H9 (cell line): ENCODE measurements around the gene PTCD1. TPM values are rescaled to one million over a fixed set of nuclear protein-coding genes. Genes with fewer than 3 reads are reported as not detected.

Experiments used
- DNase-seq: peaks from one replicate; pipeline ENCODE4 v3.0.0-alpha.2; 2017
- H2AFZ ChIP-seq: one replicate; pipeline ENCODE4 v1.6.1; 2013; ENCODE audit warnings: mild to moderate bottlenecking, low read length, control low read depth, moderate library complexity
- H2AK5ac ChIP-seq: 2 replicates; pipeline ENCODE4 v1.6.1; 2013; ENCODE audit warnings: low read length, control low read depth, mixed read lengths; ENCODE audit not compliant: insufficient read length
- H2BK120ac ChIP-seq: one replicate; pipeline ENCODE4 v1.6.1; 2013; ENCODE audit warnings: low read depth, mild to moderate bottlenecking, low read length, control low read depth, inconsistent platforms; ENCODE audit not compliant: poor library complexity, severe bottlenecking
- H2BK12ac ChIP-seq: 2 replicates; pipeline ENCODE4 v1.6.1; 2013; ENCODE audit warnings: low read length, control low read depth, mixed read lengths, low read depth; ENCODE audit not compliant: insufficient read length
- H2BK15ac ChIP-seq: 2 replicates; pipeline ENCODE4 v1.6.1; 2013; ENCODE audit warnings: low read depth, low read length, control low read depth
- H2BK20ac ChIP-seq: one replicate; pipeline ENCODE4 v1.6.1; 2013; ENCODE audit warnings: low read depth, mild to moderate bottlenecking, low read length, control low read depth, inconsistent platforms; ENCODE audit not compliant: poor library complexity, severe bottlenecking
- H2BK5ac ChIP-seq: 2 replicates; pipeline ENCODE4 v1.6.1; 2013; ENCODE audit warnings: low read length, control low read depth, mixed read lengths; ENCODE audit not compliant: insufficient read length
- H3K14ac ChIP-seq: 2 replicates; pipeline ENCODE4 v1.6.1; 2013; ENCODE audit warnings: low read length, control low read depth; ENCODE audit not compliant: insufficient read depth
- H3K18ac ChIP-seq: 2 replicates; pipeline ENCODE4 v1.6.1; 2013; ENCODE audit warnings: low read depth, mild to moderate bottlenecking, mixed read lengths, low read length, control low read depth; ENCODE audit not compliant: insufficient read length
- H3K23ac ChIP-seq: 2 replicates; pipeline ENCODE4 v1.6.1; 2013; ENCODE audit warnings: low read length, control low read depth, mixed read lengths, low read depth; ENCODE audit not compliant: insufficient read length
- H3K23me2 ChIP-seq: 2 replicates; pipeline ENCODE4 v1.6.1; 2013; ENCODE audit warnings: low read depth, mild to moderate bottlenecking, mixed read lengths, low read length, control low read depth; ENCODE audit not compliant: insufficient read length, poor library complexity, severe bottlenecking
- H3K27ac ChIP-seq: 2 replicates; pipeline ENCODE4 v1.5.1; 2013; ENCODE audit warnings: low read length, control low read depth, mixed read lengths, low read depth; ENCODE audit not compliant: insufficient read length
- H3K27me3 ChIP-seq: 2 replicates; pipeline ENCODE4 v1.6.1; 2013; ENCODE audit warnings: low read length, control low read depth, inconsistent platforms; ENCODE audit not compliant: insufficient read depth
- H3K4ac ChIP-seq: 2 replicates; pipeline ENCODE4 v1.6.1; 2013; ENCODE audit warnings: low read depth, mild to moderate bottlenecking, control low read depth, inconsistent platforms, low read length, moderate library complexity
- H3K4me1 ChIP-seq: 2 replicates; pipeline ENCODE4 v1.6.1; 2013; ENCODE audit warnings: low read length, control low read depth, inconsistent platforms; ENCODE audit not compliant: insufficient read depth
- H3K4me2 ChIP-seq: 2 replicates; pipeline ENCODE4 v1.6.1; 2013; ENCODE audit warnings: low read length, control low read depth, mixed read lengths; ENCODE audit not compliant: insufficient read length, insufficient read depth
- H3K56ac ChIP-seq: 2 replicates; pipeline ENCODE4 v1.6.1; 2013; ENCODE audit warnings: low read depth, mild to moderate bottlenecking, mixed read lengths, low read length, control low read depth; ENCODE audit not compliant: insufficient read length
- H3K79me1 ChIP-seq: 2 replicates; pipeline ENCODE4 v1.6.1; 2013; ENCODE audit warnings: low read depth, mild to moderate bottlenecking, moderate library complexity, low read length, control low read depth, inconsistent platforms; ENCODE audit not compliant: insufficient read depth, poor library complexity, severe bottlenecking
- H3K79me2 ChIP-seq: 2 replicates; pipeline ENCODE4 v1.6.1; 2013; ENCODE audit warnings: low read length, control low read depth, inconsistent platforms; ENCODE audit not compliant: insufficient read depth
- H3K9ac ChIP-seq: 2 replicates; pipeline ENCODE4 v1.6.1; 2013; ENCODE audit warnings: low read length, control low read depth, mixed read lengths; ENCODE audit not compliant: insufficient read length; ENCODE audit errors: extremely low read depth
- H3K9me3 ChIP-seq: one replicate; pipeline ENCODE4 v1.6.1; 2013; ENCODE audit warnings: low read depth, low read length, inconsistent platforms; ENCODE audit not compliant: control insufficient read depth
- H3T11ph ChIP-seq: one replicate; pipeline ENCODE4 v1.6.1; 2013; ENCODE audit warnings: mild to moderate bottlenecking, low read length, control low read depth, inconsistent platforms
- H4K20me1 ChIP-seq: one replicate; pipeline ENCODE4 v1.6.1; 2013; ENCODE audit not compliant: control insufficient read depth, insufficient read length, insufficient read depth
- H4K5ac ChIP-seq: 2 replicates; pipeline ENCODE4 v1.6.1; 2013; ENCODE audit warnings: low read depth, mild to moderate bottlenecking, mixed read lengths, low read length, control low read depth; ENCODE audit not compliant: insufficient read length
- H4K8ac ChIP-seq: replicated peaks from 2 replicates; pipeline ENCODE4 v1.6.1; 2013; ENCODE audit warnings: low read length, control low read depth, mixed read lengths, low read depth; ENCODE audit not compliant: insufficient read length
- H4K91ac ChIP-seq: 2 replicates; pipeline ENCODE4 v1.6.1; 2013; ENCODE audit warnings: low read depth, mild to moderate bottlenecking, moderate library complexity, mixed read lengths, low read length, control low read depth; ENCODE audit not compliant: insufficient read length
- H3K27ac Mint-ChIP-seq, 3 experiments: 2 replicates in 2 of 3; 3 replicates in 1 of 3; pipeline ENCODE4 v1.8.0; 2020 to 2021; ENCODE audit warnings: mixed read lengths in 3 of 3, mild to moderate bottlenecking in 1 of 3, moderate library complexity in 1 of 3
- H3K27me3 Mint-ChIP-seq: 2 replicates; pipeline ENCODE4 v1.8.0; 2021; ENCODE audit warnings: low read depth, mild to moderate bottlenecking, moderate library complexity, mixed read lengths
- H3K36me3 Mint-ChIP-seq, 3 experiments: 2 replicates in 2 of 3; 3 replicates in 1 of 3; pipeline ENCODE4 v1.8.0; 2020 to 2021; ENCODE audit warnings: low read depth in 3 of 3, mixed read lengths in 3 of 3; ENCODE audit not compliant: insufficient read depth in 1 of 3
- H3K4me1 Mint-ChIP-seq, 2 experiments: 2 replicates each; pipeline ENCODE4 v1.8.0; 2020; ENCODE audit warnings: mixed read lengths in 2 of 2
- H3K4me3 Mint-ChIP-seq, 2 experiments: 2 replicates in 1 of 2; 3 replicates in 1 of 2; pipeline ENCODE4 v1.8.0; 2020 to 2021; ENCODE audit warnings: mild to moderate bottlenecking in 2 of 2, mixed read lengths in 2 of 2, moderate library complexity in 1 of 2
- H3K9me3 Mint-ChIP-seq, 2 experiments: 2 replicates in 1 of 2; 3 replicates in 1 of 2; pipeline ENCODE4 v1.8.0; 2020; ENCODE audit warnings: mild to moderate bottlenecking in 2 of 2, mixed read lengths in 2 of 2, moderate library complexity in 1 of 2
- CTCF ChIP-seq: fragments of 200-600 bp; sonication (generic); conservative IDR thresholded peaks from 3 replicates; pipeline ENCODE4 v1.8.0; 2021; ENCODE audit warnings: antibody characterized with exemption, mild to moderate bottlenecking
- WGBS: extraction: QIAGEN DNeasy Blood & Tissue Kit; methylation state at CpG from one replicate; pipeline ENCODE4 v1.1.7; 2013; ENCODE audit warnings: missing lambda C conversion rate, low lambda C conversion rate, mixed read lengths; ENCODE audit not compliant: insufficient read length; ENCODE audit errors: extremely low coverage; 5-methylcytosine and 5-hydroxymethylcytosine counted together
- total RNA-seq: library from RNA; stranded (reverse); gene quantifications from 2 replicates; pipeline ENCODE4 v1.2.1, GENCODE V29; 2021

PTCD1 gene
- total RNA-seq, 1 experiment from 2014 or later, result 12.8 TPM

DNA sequence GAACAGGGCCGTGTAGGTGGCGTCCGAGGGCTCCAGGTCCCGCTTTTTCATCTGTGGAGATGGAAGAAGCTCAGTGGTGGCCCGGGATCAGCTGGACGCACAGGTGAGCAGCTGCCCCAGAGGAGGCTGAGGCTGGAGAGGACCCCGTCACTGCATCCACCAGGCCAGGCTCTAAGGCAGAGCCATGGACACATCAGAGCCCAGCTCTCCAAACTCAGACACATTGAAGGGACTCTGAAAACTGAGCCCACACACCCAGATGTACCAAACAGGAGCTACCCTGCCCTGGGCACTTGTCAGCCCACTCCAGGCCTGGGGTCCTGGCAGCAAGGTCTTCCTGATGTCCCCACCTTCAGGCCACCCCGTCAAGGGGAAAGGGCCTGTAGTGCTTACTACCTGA lies 8.8 kb downstream of the PTCD1 start:
- H3T11ph ChIP-seq, result no peak overlapping the region
- no peak overlapping the region for H2AK5ac ChIP-seq
- H2BK20ac ChIP-seq, result no peak overlapping the region
- H3K4me2 ChIP-seq, result no peak overlapping the region
- Mint-ChIP-seq H3K4me3 (no peak overlapping the region), H3K27ac (no peak overlapping the region), H3K27me3 (no peaks in the 10 kb centered on the region), H3K9me3 (no peaks in the 10 kb centered on the region), H3K36me3 (peaks cover 56 to 76% (median 69%) of the 10 kb centered on the region in 3 experiments), H3K4me1 (no peaks in the 10 kb centered on the region)
- no peaks in the 10 kb centered on the region for H3K9me3 ChIP-seq
- no peak overlapping the region for H3K18ac ChIP-seq
- no peak overlapping the region for H3K4ac ChIP-seq
- TF ChIP-seq CTCF, result no peak
- H3K14ac ChIP-seq, result no peak overlapping the region
- H3K56ac ChIP-seq, result no peak overlapping the region
- H2AFZ ChIP-seq, result no peak overlapping the region
- no peak overlapping the region for H4K5ac ChIP-seq
- no peaks in the 10 kb centered on the region for H3K79me1 ChIP-seq
- no peak overlapping the region for H4K91ac ChIP-seq
- H3K4me1 ChIP-seq, result no peaks in the 10 kb centered on the region
- no peaks in the 10 kb centered on the region for H3K23me2 ChIP-seq
- no peak overlapping the region for H2BK5ac ChIP-seq
- no peaks in the 10 kb centered on the region for H3K79me2 ChIP-seq
- H4K20me1 ChIP-seq, result no peaks in the 10 kb centered on the region
- no peak overlapping the region for H2BK120ac ChIP-seq
- no peak overlapping the region for H3K23ac ChIP-seq
- no peaks in the 10 kb centered on the region for H3K27me3 ChIP-seq
- H2BK12ac ChIP-seq, result no peak overlapping the region
- H4K8ac ChIP-seq, result no peak overlapping the region
- no peak for DNase-seq
- H3K27ac ChIP-seq, result no peak overlapping the region
- no peak overlapping the region for H3K9ac ChIP-seq
- no CpG with 5 or more reads among the region's 8 CpGs for WGBS
- no peak overlapping the region for H2BK15ac ChIP-seq
